Endothelial cell of umbilical vein (primary cell): ENCODE data around the gene CYTH1. TPM values are rescaled to one million over a fixed set of nuclear protein-coding genes. Genes with fewer than 3 reads are reported as not detected.

Experiments
- BruUV-seq: library from RNA; stranded (reverse); fragments of 400-500 nt; replicated peaks from 2 replicates; lab custom pipeline; 2021; lab: Mats Ljungman, UMichigan
- CTCF ChIA-PET: fragments of 300-600, 350-600 bp; sonication (Branson Sonifier 250); formaldehyde crosslinking; loops from one replicate; lab custom pipeline; 2021; ENCODE audit warnings: antibody characterized with exemption, inconsistent platforms; lab: Charles Lee
- POLR2A ChIA-PET: fragments of 300-600, 350-600 bp; sonication (Branson Sonifier 250); formaldehyde crosslinking; loops from one replicate; lab custom pipeline; 2021; ENCODE audit warnings: antibody characterized with exemption, inconsistent platforms; lab: Charles Lee
- DNase-seq: peaks from one replicate; pipeline ENCODE4 v3.0.0-alpha.2; 2011; ENCODE audit warnings: low read depth, low spot score
- FAIRE-seq: peaks from 2 replicates; lab custom pipeline; 2011; peaks lifted over from hg19 to GRCh38; lab: Jason Lieb, UNC
- H2AFZ ChIP-seq: 2 replicates; pipeline ENCODE4 v1.6.0; 2012; ENCODE audit warnings: low read depth, low read length, control low read depth, inconsistent platforms
- H3K27ac ChIP-seq: 2 replicates; pipeline ENCODE4 v1.5.1; 2011; ENCODE audit warnings: low read depth, mild to moderate bottlenecking, control low read depth, low read length, moderate library complexity; ENCODE audit not compliant: insufficient read depth
- H3K27me3 ChIP-seq, 2 experiments: 2 replicates each; pipeline versions ENCODE4 v1.6.0 to v1.6.1; 2011; ENCODE audit warnings: low read length in 2 of 2, mixed read lengths in 1 of 2; ENCODE audit not compliant: control insufficient read depth in 2 of 2, insufficient read depth in 2 of 2
- H3K36me3 ChIP-seq, 2 experiments: 2 replicates in 1 of 2; 3 replicates in 1 of 2; pipeline ENCODE4 v1.5.1; 2011; ENCODE audit warnings: low read length in 2 of 2, mild to moderate bottlenecking in 1 of 2, moderate library complexity in 1 of 2; ENCODE audit not compliant: control insufficient read depth in 2 of 2, insufficient read depth in 2 of 2; ENCODE audit errors: extremely low read depth in 1 of 2
- H3K4me1 ChIP-seq: 3 replicates; pipeline ENCODE4 v1.5.1; 2011; ENCODE audit warnings: mild to moderate bottlenecking, low read length; ENCODE audit not compliant: control insufficient read depth, insufficient read depth; ENCODE audit errors: extremely low read depth
- H3K4me2 ChIP-seq: 2 replicates; pipeline ENCODE4 v1.6.1; 2011; ENCODE audit warnings: low read length, control low read depth, mixed read lengths; ENCODE audit not compliant: insufficient read depth
- H3K4me3 ChIP-seq, 3 experiments: fragments of 200-600 bp in 1 of 3; sonication (generic), shearing (Covaris generic) in 1 of 3; replicated peaks in 1 of 3; 2 replicates each; pipeline ENCODE4 v1.5.1; 2011 to 2016; ENCODE audit warnings: control low read depth in 3 of 3, low read length in 3 of 3, mild to moderate bottlenecking in 2 of 3, inconsistent platforms in 1 of 3, low read depth in 1 of 3, moderate library complexity in 1 of 3; ENCODE audit not compliant: insufficient read depth in 1 of 3
- H3K79me2 ChIP-seq: 2 replicates; pipeline ENCODE4 v1.6.0; 2012; ENCODE audit warnings: low read length, inconsistent platforms; ENCODE audit not compliant: control insufficient read depth, insufficient read depth
- H3K9ac ChIP-seq: replicated peaks from 2 replicates; pipeline ENCODE3; 2011; ENCODE audit warnings: low read length, control low read depth; ENCODE audit not compliant: insufficient read depth; ENCODE audit errors: extremely low read depth
- H3K9me1 ChIP-seq: replicated peaks from 3 replicates; pipeline ENCODE4 v1.6.0; 2011; ENCODE audit warnings: mild to moderate bottlenecking, low read length; ENCODE audit not compliant: control insufficient read depth, insufficient read depth; ENCODE audit errors: extremely low read depth
- H3K9me3 ChIP-seq: replicated peaks from 2 replicates; pipeline ENCODE4 v1.5.1; 2012; ENCODE audit warnings: low read length, inconsistent platforms; ENCODE audit not compliant: control insufficient read depth, insufficient read depth
- H4K20me1 ChIP-seq: replicated peaks from 2 replicates; pipeline ENCODE3; 2011; ENCODE audit warnings: mild to moderate bottlenecking, low read length; ENCODE audit not compliant: control insufficient read depth, insufficient read depth; ENCODE audit errors: extremely low read depth
- EZH2 ChIP-seq: IDR thresholded peaks from 2 replicates; pipeline ENCODE4 v1.6.1; 2012; ENCODE audit warnings: borderline replicate concordance, low read depth, mild to moderate bottlenecking, moderate library complexity, low read length, inconsistent platforms; ENCODE audit not compliant: severe bottlenecking
- FOS ChIP-seq: IDR thresholded peaks from 2 replicates; pipeline ENCODE4 v1.6.1; 2011; ENCODE audit warnings: mild to moderate bottlenecking, low read length, moderate library complexity, borderline replicate concordance; ENCODE audit not compliant: insufficient read depth
- GATA2 ChIP-seq: IDR thresholded peaks from 2 replicates; pipeline ENCODE4 v1.7.0; 2011; ENCODE audit warnings: low read depth, mild to moderate bottlenecking, moderate library complexity, mixed read lengths, low read length; ENCODE audit not compliant: insufficient read length, insufficient read depth
- JUN ChIP-seq: IDR thresholded peaks from 2 replicates; pipeline ENCODE4 v1.6.1; 2011; ENCODE audit warnings: borderline replicate concordance, low read depth; ENCODE audit not compliant: insufficient read length, insufficient read depth
- MYC ChIP-seq: IDR thresholded peaks from one replicate; pipeline ENCODE4 v1.6.1; 2011; ENCODE audit warnings: mild to moderate bottlenecking, low read depth, low read length
- POLR2A ChIP-seq: IDR thresholded peaks from 2 replicates; pipeline ENCODE4 v1.6.1; 2012; ENCODE audit warnings: low read depth, mild to moderate bottlenecking, control low read depth, low read length
- POLR2AphosphoS5 ChIP-seq: IDR thresholded peaks from 2 replicates; pipeline ENCODE4 v1.6.1; 2012; ENCODE audit warnings: low read depth, mild to moderate bottlenecking, control low read depth, low read length, moderate library complexity; ENCODE audit not compliant: insufficient read depth
- dilution Hi-C: fragments of 300-500 bp; cut with MboI; formaldehyde crosslinking; loops from one replicate; pipeline ENCODE4 v1.15.0; 2019; ENCODE audit warnings: low sequenced_read_pairs; ENCODE audit not compliant: extremely low pct_ligation_motif_present
- intact Hi-C: fragments of 100-400 bp; cut with micrococcal nuclease; formaldehyde crosslinking; loops from one replicate; pipeline ENCODE4 v1.10.0; 2022
- polyA plus RNA-seq, 4 experiments: library from polyadenylated mRNA; depleted of rRNA in 3 of 4; stranded (reverse) in 3 of 4; unstranded in 1 of 4; fragments of >200 nt; gene quantifications; 2 replicates each; pipeline versions ENCODE4 v1.2.1 to v1.2.3, GENCODE V29; 2011 to 2012; ENCODE audit warnings: missing spikeins in 1 of 4
- total RNA-seq: library from RNA; stranded (reverse); gene quantifications from 2 replicates; pipeline ENCODE4 v1.2.3, GENCODE V29; 2021
- TF ChIP-seq, protein P1 (sequence below): IDR thresholded peaks from 2 replicates; pipeline ENCODE4 v1.6.1; 2011; ENCODE audit not compliant: insufficient read depth, insufficient read length

The CYTH1 gene
- total and polyA plus RNA-seq, 2 donors (not counting 3 experiments of a cell fraction or from before 2014, with no cell fraction given), result 35.9 to 49.9 TPM

DNA sequence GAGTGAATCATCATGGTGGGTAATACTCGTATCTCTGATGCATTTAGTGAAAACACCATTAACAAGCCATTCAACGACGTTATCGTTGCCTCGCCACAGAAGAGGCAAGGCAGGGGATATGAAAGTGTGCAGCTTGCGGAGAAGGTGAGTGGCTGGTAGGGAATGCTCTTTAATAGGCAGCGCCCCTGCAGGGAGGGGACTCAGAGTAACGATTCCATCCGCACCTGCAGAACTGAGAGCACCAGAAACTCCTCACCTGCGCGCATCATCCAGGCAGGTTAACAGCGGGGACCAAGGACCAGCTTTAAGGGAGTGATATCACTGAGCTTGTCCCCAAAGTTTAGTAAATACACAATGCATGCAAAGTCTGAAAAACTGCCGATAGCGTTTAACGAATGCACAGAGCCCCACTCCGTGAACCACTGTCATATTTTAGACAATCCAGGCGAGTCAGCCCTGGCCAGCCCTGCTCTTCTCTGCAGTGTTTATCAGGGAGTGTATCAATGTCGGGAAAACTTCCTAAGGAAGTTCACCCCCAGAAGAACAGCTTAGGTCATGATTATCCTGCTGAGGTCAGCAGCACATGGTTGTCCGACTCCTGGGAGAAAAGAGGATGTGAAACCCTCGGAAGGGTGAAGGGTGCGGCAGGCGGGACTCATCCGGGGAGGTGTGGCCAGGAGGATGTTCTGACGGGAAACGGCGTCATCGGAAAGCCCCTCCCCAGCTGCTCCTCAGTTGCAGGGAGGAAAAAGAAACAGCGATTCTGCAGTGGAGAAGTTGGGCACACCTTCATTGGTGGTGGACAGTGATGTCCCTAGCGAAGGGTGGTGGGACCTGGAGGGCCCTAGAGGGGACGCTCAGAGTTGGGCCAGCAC lies 136.4 kb downstream of the CYTH1 start:
- CTCF ChIA-PET, result interaction anchor here (1.4 to 1.6 kb wide), 2 partner anchors 8 to 45 kb away, joined by 3 to 5 read pairs; no protein-coding TSS in a partner anchor
- no TSS peak for BruUV-seq
- dilution Hi-C loops, result loop anchor here (25.0 kb wide), 1 partner anchor 158 kb away; no protein-coding TSS in a partner anchor

DNA sequence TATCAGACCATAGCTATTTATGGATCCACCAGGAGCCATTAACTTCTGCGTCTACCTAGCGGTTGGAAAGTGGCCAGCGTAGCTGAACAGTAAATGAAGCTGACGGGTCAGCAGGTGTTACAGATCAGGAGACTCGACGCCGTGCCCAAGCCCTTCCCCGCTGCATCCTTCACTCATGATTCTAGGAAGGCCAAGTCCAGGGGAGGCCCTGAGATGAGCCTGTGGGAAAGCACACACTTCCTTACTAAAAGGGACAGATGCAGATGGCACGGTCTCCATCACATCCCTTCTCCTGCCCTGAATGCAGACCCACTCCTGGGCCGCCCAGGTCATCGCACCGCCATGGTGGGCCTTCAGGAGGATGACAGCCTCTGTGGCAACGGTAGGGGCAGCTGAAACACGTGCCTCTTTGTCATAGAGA lies 137.1 kb downstream of the CYTH1 start:
- CTCF ChIA-PET, result interaction anchor here (1.6 kb wide), 1 partner anchor 8 kb away, joined by 5 read pairs; no protein-coding TSS in a partner anchor
- POLR2A ChIA-PET, result no interaction called here

More for the DNA sequence above, 136.4 kb downstream of the CYTH1 start:
- peak; percentile 69 for FAIRE-seq
- Histone ChIP-seq H3K36me3 (no peaks in the 10 kb centered on the region), H3K4me3 (no peak overlapping the region), H3K4me1 (peaks cover 8% of the 10 kb centered on the region), H4K20me1 (no peaks in the 10 kb centered on the region), H3K27ac (no peak overlapping the region), H3K9me3 (no peaks in the 10 kb centered on the region), H3K79me2 (no peaks in the 10 kb centered on the region), H3K4me2 (peak overlapping the region; percentile 42), H3K9me1 (no peaks in the 10 kb centered on the region), H3K27me3 (peaks cover 2 to 3% of the 10 kb centered on the region in 2 experiments), H3K9ac (no peak overlapping the region), H2AFZ (peak overlapping the region; percentile 54)
- no peak for TF ChIP-seq JUN
- TF ChIP-seq FOS, result no peak
- TF ChIP-seq MYC, result no peak
- peak; percentile 42 for TF ChIP-seq GATA2
- no peak for TF ChIP-seq POLR2AphosphoS5
- POLR2A ChIA-PET, result no interaction called here
- intact Hi-C loops, result no loop called here
- DNase-seq, result peak; percentile 10

More for the DNA sequence above, 137.1 kb downstream of the CYTH1 start:
- TF ChIP-seq, protein P1, sequence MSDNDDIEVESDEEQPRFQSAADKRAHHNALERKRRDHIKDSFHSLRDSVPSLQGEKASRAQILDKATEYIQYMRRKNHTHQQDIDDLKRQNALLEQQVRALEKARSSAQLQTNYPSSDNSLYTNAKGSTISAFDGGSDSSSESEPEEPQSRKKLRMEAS, result no peak
- no peak for TF ChIP-seq POLR2A
- TF ChIP-seq EZH2, result no peak
- TF ChIP-seq FOS, result no peak
- no peak for TF ChIP-seq JUN
- Histone ChIP-seq H3K4me3 (no peak overlapping the region), H3K9me3 (no peaks in the 10 kb centered on the region), H3K9me1 (no peaks in the 10 kb centered on the region), H3K4me1 (peaks cover 8% of the 10 kb centered on the region), H3K4me2 (no peak overlapping the region), H4K20me1 (no peaks in the 10 kb centered on the region), H3K9ac (no peak overlapping the region), H2AFZ (no peak overlapping the region), H3K27ac (no peak overlapping the region), H3K79me2 (no peaks in the 10 kb centered on the region), H3K36me3 (no peaks in the 10 kb centered on the region), H3K27me3 (no peaks in the 10 kb centered on the region)
- dilution Hi-C loops (loop anchor here (25.0 kb wide), 1 partner anchor 158 kb away; no protein-coding TSS in a partner anchor), intact Hi-C loops (no loop called here)
- DNase-seq, result no peak
- FAIRE-seq, result no peak
- BruUV-seq, result no TSS peak
